H54 (cell line): ENCODE results near the gene GCAT.

Experiments
- DNase-seq: peaks from one replicate; pipeline ENCODE4 v3.0.0; 2011; ENCODE audit warnings: low spot score, mixed read lengths; ENCODE audit not compliant: insufficient read length
- FAIRE-seq: peaks from 3 replicates; lab custom pipeline; 2011; peaks lifted over from hg19 to GRCh38; lab: Jason Lieb, UNC
- POLR2A ChIP-seq: IDR thresholded peaks from 2 replicates; pipeline ENCODE4 v1.6.1; 2011; ENCODE audit warnings: low read depth, mild to moderate bottlenecking, low read length

GCAT gene

GRCh38 chr22:37809672-37810333 lies 2.1 kb downstream of the GCAT start:
- no peak for TF ChIP-seq POLR2A
- FAIRE-seq (no peak), DNase-seq (no peak)

- FAIRE-seq, result no peak
These were observed 4.1 kb downstream of the GCAT start for GRCh38 chr22:37811867-37812266.

GRCh38 chr22:37812869-37813678 lies 5.3 kb downstream of the GCAT start:
- TF ChIP-seq POLR2A, result no peak
- FAIRE-seq, result no peak
- no peak for DNase-seq

More at GRCh38 chr22:37811867-37812266, 4.1 kb downstream of the GCAT start:
- TF ChIP-seq POLR2A, result no peak
- DNase-seq, result no peak

GRCh38 chr22:37815593-37815992 lies 7.9 kb downstream of the GCAT start:
- no peak for DNase-seq
- TF ChIP-seq POLR2A, result no peak
- FAIRE-seq, result no peak

GRCh38 chr22:37816543-37817180 lies 8.9 kb downstream of the GCAT start:
- FAIRE-seq (no peak), DNase-seq (no peak)
- TF ChIP-seq POLR2A, result no peak

GRCh38 chr22:37817705-37818408 lies 10.1 kb downstream of the GCAT start:
- no peak for TF ChIP-seq POLR2A
- peak; percentile 83 for DNase-seq
- FAIRE-seq, result peak; percentile 61

GRCh38 chr22:37818409-37819104 lies 10.8 kb downstream of the GCAT start:
- FAIRE-seq (no peak), DNase-seq (no peak)
- no peak for TF ChIP-seq POLR2A

- no peak for DNase-seq
- no peak for FAIRE-seq
- TF ChIP-seq POLR2A, result no peak
These were observed 11.3 kb downstream of the GCAT start for GRCh38 chr22:37819105-37819433.

GRCh38 chr22:37820350-37820749 lies 12.6 kb downstream of the GCAT start:
- FAIRE-seq, result no peak
- no peak for DNase-seq
- TF ChIP-seq POLR2A, result no peak

GRCh38 chr22:37822079-37822833 lies 14.5 kb downstream of the GCAT start:
- FAIRE-seq (no peak), DNase-seq (no peak)
- no peak for TF ChIP-seq POLR2A

GRCh38 chr22:37823134-37823985 lies 15.6 kb downstream of the GCAT start, which contains the start of gene GALR3:
TSS of gene GALR3 (plus strand) at chr22:37823382. CDS start at chr22:37823407, 25 bp downstream.
- DNase-seq (no peak), FAIRE-seq (no peak)
- TF ChIP-seq POLR2A, result no peak
